Heart right ventricle (tissue), 16 donors: ENCODE measurements around the gene CTU2. TPM values are rescaled to one million over a fixed set of nuclear protein-coding genes. Genes with fewer than 3 reads are reported as not detected.

Experiments used
- ATAC-seq, 8 donors: fragments of 200-7000 bp; cut with Tn5 transposase; one replicate each; pipeline ENCODE4 v1.9.1; 2020; ENCODE audit warnings: mild to moderate bottlenecking in 8 of 8, moderate library complexity in 8 of 8, moderate number of reproducible peaks in 1 of 8
- DNase-seq, 2 donors: peaks; one replicate each; pipeline ENCODE4 v3.0.0-alpha.2; 2020
- H3K27ac ChIP-seq, 10 donors: fragments of 200-600 bp; sonication (generic) in 2 of 10; one replicate each; pipeline versions ENCODE4 v1.5.0 to v1.8.0; 2020 to 2022; ENCODE audit warnings: mild to moderate bottlenecking in 3 of 10
- H3K27me3 ChIP-seq, 7 donors: fragments of 200-600 bp; one replicate each; pipeline ENCODE4 v1.8.0; 2021 to 2022; ENCODE audit warnings: mild to moderate bottlenecking in 2 of 7
- H3K36me3 ChIP-seq, 9 donors: fragments of 200-600 bp; sonication (generic) in 1 of 9; one replicate each; pipeline versions ENCODE4 v1.5.0 to v1.8.0; 2020 to 2022; ENCODE audit warnings: mild to moderate bottlenecking in 2 of 9
- H3K4me1 ChIP-seq, 9 donors: fragments of 200-600 bp; sonication (generic) in 1 of 9; one replicate each; pipeline versions ENCODE4 v1.5.0 to v1.8.0; 2020 to 2022; ENCODE audit warnings: mild to moderate bottlenecking in 4 of 9
- H3K4me3 ChIP-seq, 10 donors: fragments of 200-600 bp; sonication (generic) in 2 of 10; one replicate each; pipeline versions ENCODE4 v1.5.0 to v1.8.0; 2020 to 2022; ENCODE audit warnings: mild to moderate bottlenecking in 7 of 10, moderate library complexity in 2 of 10
- H3K9me3 ChIP-seq, 11 donors: fragments of 200-600 bp in 10 of 11; sonication (generic) in 2 of 11; one replicate each; pipeline versions ENCODE4 v1.5.0 to v1.8.0; 2013 to 2022; ENCODE audit warnings: mild to moderate bottlenecking in 2 of 11, control low read depth in 1 of 11, moderate library complexity in 1 of 11
- WGBS, 2 donors: extraction: QIAGEN DNeasy Blood & Tissue Kit; methylation state at CpG; one replicate each; pipeline ENCODE4 v1.1.7; 2013; ENCODE audit warnings: inconsistent platforms in 1 of 2; 5-methylcytosine and 5-hydroxymethylcytosine counted together
- intact Hi-C, 10 donors: fragments of 100-400 bp; cut with DNase I; formaldehyde crosslinking; loops; one replicate each; pipeline versions ENCODE4 v1.11.1 to v1.14.2; 2022
- polyA plus RNA-seq, 2 donors: library from polyadenylated mRNA; stranded (reverse); fragments of 200-250 nt; gene quantifications; one replicate each; pipeline ENCODE4 v1.2.3, GENCODE V29; 2013
- total RNA-seq, 10 donors: library from RNA; stranded (reverse); fragmentation: NEBNext Ultra II Directional in 3 of 10; extraction: Animal tissue kit (Norgen Biotek cat#: 25700) in 3 of 10; gene quantifications; one replicate each; pipeline versions ENCODE4 v1.2.1 to v1.2.4, GENCODE V29; 2021 to 2023
- TF ChIP-seq, protein P1 (sequence below), 9 donors: fragments of 200-600 bp; sonication (generic) in 2 of 9; IDR thresholded peaks; one replicate each; pipeline versions ENCODE4 v1.5.0 to v1.8.0; 2021 to 2022; ENCODE audit warnings: antibody characterized with exemption in 9 of 9, mild to moderate bottlenecking in 5 of 9, moderate library complexity in 1 of 9
- donor health status: Arrhythmogenic right ventricular cardiomyopathy.
- donor health status: ischemic (EF 13 %, LVEDD 7.1; RV severe dilation, severe dysfunction).
- donor health status: healthy with polysubstance abuse.
- donor health status: DM: no; HTN: yes; CAD: no.
- donor health status: DM: no; HTN: no; CAD: no.
- donor health status: ischemic (EF 25% LVEDD 6.9; RV normal size, moderate dysfunction).
- donor health status: ischemic (EF 25% LVEDD 5.7; RV mildly dilated, moderate dysfunction).
- donor health status: healthy.
- donor health status: DM: yes; HTN: yes; CAD: no.
- donor health status: Ischemic cardiomyopathy.
- donor health status: ischemic (EF 35%, LVEDD 5.7; RV mildly dilated, moderate dysfunction).
- donor health status: nonischemic (EF 11% LVEDD 7.7; RV severe dilation, severe dysfunction).
- donor health status: DM: yes; HTN: yes; CAD: no.
- donor health status: PGD.
- donor health status: ischemic (EF 29% LVEDD 5.4; RV normal size, mild dysfunction).
- donor health status: nonischemic (EF 23%, LVEDD 6.1; RV moderate dilation, normal function).

The CTU2 gene
- total and polyA plus RNA-seq, 12 donors: 11.8 to 22.6 (median 14.4) TPM

DNA sequence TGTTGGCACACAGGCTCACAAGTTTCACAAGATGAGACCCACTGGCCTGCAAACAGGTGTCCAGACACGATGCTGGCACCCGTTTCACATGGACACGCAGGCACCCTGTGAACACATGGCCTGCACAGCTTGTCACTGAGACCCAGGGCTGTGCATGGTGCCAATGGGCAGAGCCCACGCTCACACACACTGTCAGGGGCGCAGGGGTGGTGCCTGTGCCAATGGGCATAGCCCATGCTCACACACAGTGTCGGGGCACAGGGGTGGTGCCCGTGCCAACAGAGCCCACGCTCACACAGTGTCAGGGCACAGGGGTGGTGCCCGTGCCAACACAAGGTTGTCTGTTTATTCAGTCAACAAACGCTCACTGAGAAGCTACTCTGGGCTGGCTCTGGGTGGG lies 29.3 kb downstream of the CTU2 start:
- 92% methylated on average over 10 of the region's 10 CpGs for WGBS, 2 donors
- no peak for ATAC-seq
- no peak for DNase-seq
- TF ChIP-seq, protein P1, sequence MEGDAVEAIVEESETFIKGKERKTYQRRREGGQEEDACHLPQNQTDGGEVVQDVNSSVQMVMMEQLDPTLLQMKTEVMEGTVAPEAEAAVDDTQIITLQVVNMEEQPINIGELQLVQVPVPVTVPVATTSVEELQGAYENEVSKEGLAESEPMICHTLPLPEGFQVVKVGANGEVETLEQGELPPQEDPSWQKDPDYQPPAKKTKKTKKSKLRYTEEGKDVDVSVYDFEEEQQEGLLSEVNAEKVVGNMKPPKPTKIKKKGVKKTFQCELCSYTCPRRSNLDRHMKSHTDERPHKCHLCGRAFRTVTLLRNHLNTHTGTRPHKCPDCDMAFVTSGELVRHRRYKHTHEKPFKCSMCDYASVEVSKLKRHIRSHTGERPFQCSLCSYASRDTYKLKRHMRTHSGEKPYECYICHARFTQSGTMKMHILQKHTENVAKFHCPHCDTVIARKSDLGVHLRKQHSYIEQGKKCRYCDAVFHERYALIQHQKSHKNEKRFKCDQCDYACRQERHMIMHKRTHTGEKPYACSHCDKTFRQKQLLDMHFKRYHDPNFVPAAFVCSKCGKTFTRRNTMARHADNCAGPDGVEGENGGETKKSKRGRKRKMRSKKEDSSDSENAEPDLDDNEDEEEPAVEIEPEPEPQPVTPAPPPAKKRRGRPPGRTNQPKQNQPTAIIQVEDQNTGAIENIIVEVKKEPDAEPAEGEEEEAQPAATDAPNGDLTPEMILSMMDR (IDR thresholded peaks at IDR 0.05): no peak
- no peak overlapping the region for H3K4me3 ChIP-seq
- peaks cover 0 to 83% (median 0%) of the 10 kb centered on the region in 9 donors for H3K36me3 ChIP-seq
- peaks cover 0 to 10% (median 4%) of the 10 kb centered on the region in 9 donors for H3K4me1 ChIP-seq
- intact Hi-C loops: loop anchor here in 6 of 10 donors (2.0 to 10.0 kb wide), 5 partner anchors 49 to 482 kb away; partner anchors contain the start of genes ZNF778 (in 3 of the 6) and PIEZO1 (in 1 of the 6)
- H3K9me3 ChIP-seq: no peaks in the 10 kb centered on the region
- no peak overlapping the region for H3K27ac ChIP-seq
- no peaks in the 10 kb centered on the region for H3K27me3 ChIP-seq

- intact Hi-C loops: loop anchor here in 6 of 10 donors (2.0 to 10.0 kb wide), 5 partner anchors 49 to 481 kb away; partner anchors contain the start of genes ZNF778 (in 3 of the 6) and PIEZO1 (in 1 of the 6)
- H3K36me3 ChIP-seq: peaks cover 0 to 83% (median 0%) of the 10 kb centered on the region in 9 donors
Measured at GRCh38 chr16:88736088-88736487, 29.8 kb downstream of the CTU2 start.

DNA sequence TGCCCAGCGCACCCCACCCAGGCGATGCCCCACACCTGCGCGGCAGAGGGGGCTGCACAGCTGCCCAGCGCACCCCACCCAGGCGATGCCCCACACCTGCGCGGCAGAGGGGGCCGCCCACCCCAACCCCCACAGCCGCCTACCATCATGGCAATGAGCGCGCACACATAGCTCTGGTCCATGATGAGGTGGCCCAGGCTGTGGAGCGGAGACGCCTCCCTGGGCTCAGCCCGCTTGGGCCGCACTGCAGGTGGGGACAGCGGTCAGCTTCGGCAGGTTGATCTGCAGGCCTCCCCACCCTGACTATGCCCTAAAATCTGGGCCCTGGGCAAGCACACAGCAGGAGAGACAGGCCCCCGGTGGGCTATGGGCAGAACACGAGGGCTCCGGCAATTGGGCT lies 30.2 kb downstream of the CTU2 start:
- H3K9me3 ChIP-seq: no peaks in the 10 kb centered on the region
- intact Hi-C loops: loop anchor here in 6 of 10 donors (2.0 to 10.0 kb wide), 5 partner anchors 48 to 481 kb away; partner anchors contain the start of genes ZNF778 (in 3 of the 6) and PIEZO1 (in 1 of the 6)
- WGBS, 2 donors: 98 to 99% methylated on average over 17 to 20 of the region's 21 CpGs
- peaks cover 0 to 10% (median 4%) of the 10 kb centered on the region in 9 donors for H3K4me1 ChIP-seq
- TF ChIP-seq, protein P1 (IDR thresholded peaks at IDR 0.05): no peak
- no peak for DNase-seq
- no peak overlapping the region for H3K27ac ChIP-seq
- ATAC-seq: no peak
- peaks cover 0 to 83% (median 0%) of the 10 kb centered on the region in 9 donors for H3K36me3 ChIP-seq
- no peak overlapping the region for H3K4me3 ChIP-seq
- H3K27me3 ChIP-seq: no peaks in the 10 kb centered on the region

More at GRCh38 chr16:88736088-88736487, 29.8 kb downstream of the CTU2 start:
- H3K9me3 ChIP-seq: no peaks in the 10 kb centered on the region
- TF ChIP-seq, protein P1 (IDR thresholded peaks at IDR 0.05): no peak
- no peak for DNase-seq
- no peaks in the 10 kb centered on the region for H3K27me3 ChIP-seq
- H3K4me3 ChIP-seq: no peak overlapping the region
- ATAC-seq: no peak
- no peak overlapping the region for H3K27ac ChIP-seq
- H3K4me1 ChIP-seq: peaks cover 0 to 10% (median 4%) of the 10 kb centered on the region in 9 donors
- WGBS, 2 donors: 94 to 95% methylated on average over 18 to 21 of the region's 21 CpGs

- WGBS, 2 donors: 41 to 43% methylated on average over 48 to 54 of the region's 54 CpGs
- H3K27me3 ChIP-seq: no peaks in the 10 kb centered on the region
- H3K27ac ChIP-seq: no peak overlapping the region
- intact Hi-C loops: loop anchor here in 7 of 10 donors (1.0 to 10.0 kb wide), 7 partner anchors 47 to 480 kb away; partner anchors contain the start of genes ZNF778 (in 3 of the 7) and PIEZO1 (in 2 of the 7)
- ATAC-seq (peak; percentile 65 to 83 (median 76)), DNase-seq (peak; percentile 42 to 76)
- H3K4me3 ChIP-seq: no peak overlapping the region
- peaks cover 0 to 10% (median 4%) of the 10 kb centered on the region in 9 donors for H3K4me1 ChIP-seq
- TF ChIP-seq, protein P1 (IDR thresholded peaks at IDR 0.05): peak; percentile 95 to 99 (median 98)
- no peaks in the 10 kb centered on the region for H3K9me3 ChIP-seq
- peaks cover 0 to 81% (median 0%) of the 10 kb centered on the region in 9 donors for H3K36me3 ChIP-seq
Measured at GRCh38 chr16:88737298-88738150, 31.2 kb downstream of the CTU2 start.
